Measurements from ENCODE around the gene ATP2B3. TPM values are rescaled to one million over a fixed set of nuclear protein-coding genes. Genes with fewer than 3 reads are reported as not detected.

Gene ATP2B3
- total RNA-seq, 4 donors from 2014 or later: 0.09 to 3.5 TPM; not detected in 2

GRCh38 chrX:153539171-153539978 lies 21.9 kb downstream of the ATP2B3 start:
- H3K4me1 ChIP-seq: no peaks in the 10 kb centered on the region
- no peak overlapping the region for H3K27ac ChIP-seq
- no peaks in the 10 kb centered on the region for H3K9me3 ChIP-seq
- no peak for TF ChIP-seq POLR2A (IDR thresholded peaks at IDR 0.05)
- TF ChIP-seq CTCF (IDR thresholded peaks at IDR 0.05): peak; percentile 51 to 73 (median 72)
- no peaks in the 10 kb centered on the region for H3K36me3 ChIP-seq
- intact Hi-C loops (cut with DNase I; ENCODE audit: low total_unique reads): no loop called here
- H3K4me3 ChIP-seq: no peak overlapping the region
- H3K27me3 ChIP-seq: no peaks in the 10 kb centered on the region
- peak; percentile 39 to 62 for DNase-seq

GRCh38 chrX:153539979-153540358 lies 22.5 kb downstream of the ATP2B3 start:
- H3K27ac ChIP-seq: no peak overlapping the region
- H3K9me3 ChIP-seq: no peaks in the 10 kb centered on the region
- intact Hi-C loops (cut with DNase I; ENCODE audit: low total_unique reads): no loop called here
- no peak overlapping the region for H3K4me3 ChIP-seq
- DNase-seq: no peak
- H3K27me3 ChIP-seq: no peaks in the 10 kb centered on the region
- no peaks in the 10 kb centered on the region for H3K4me1 ChIP-seq
- no peak for TF ChIP-seq POLR2A (IDR thresholded peaks at IDR 0.05)
- TF ChIP-seq CTCF (IDR thresholded peaks at IDR 0.05): no peak
- H3K36me3 ChIP-seq: no peaks in the 10 kb centered on the region

GRCh38 chrX:153544727-153545126 lies 27.3 kb downstream of the ATP2B3 start:
- Histone ChIP-seq H3K9me3 (no peaks in the 10 kb centered on the region), H3K27ac (no peak overlapping the region), H3K27me3 (no peaks in the 10 kb centered on the region), H3K36me3 (no peaks in the 10 kb centered on the region), H3K4me3 (no peak overlapping the region), H3K4me1 (no peaks in the 10 kb centered on the region)
- no peak for DNase-seq
- intact Hi-C loops (cut with DNase I; ENCODE audit: low total_unique reads): no loop called here
- no peak for TF ChIP-seq CTCF (IDR thresholded peaks at IDR 0.05)
- no peak for TF ChIP-seq POLR2A (IDR thresholded peaks at IDR 0.05)

- no peaks in the 10 kb centered on the region for H3K27me3 ChIP-seq
- TF ChIP-seq CTCF (IDR thresholded peaks at IDR 0.05) (no peak), POLR2A (IDR thresholded peaks at IDR 0.05) (no peak)
Measured at GRCh38 chrX:153546386-153546785, 28.9 kb downstream of the ATP2B3 start.

GRCh38 chrX:153547195-153547594 lies 29.8 kb downstream of the ATP2B3 start:
- Histone ChIP-seq H3K4me3 (no peak overlapping the region), H3K27ac (no peak overlapping the region), H3K27me3 (no peaks in the 10 kb centered on the region), H3K9me3 (no peaks in the 10 kb centered on the region), H3K36me3 (no peaks in the 10 kb centered on the region), H3K4me1 (no peaks in the 10 kb centered on the region)
- intact Hi-C loops (cut with DNase I; ENCODE audit: low total_unique reads): no loop called here
- no peak for DNase-seq
- TF ChIP-seq CTCF (IDR thresholded peaks at IDR 0.05): no peak
- TF ChIP-seq POLR2A (IDR thresholded peaks at IDR 0.05): no peak

More at GRCh38 chrX:153546386-153546785, 28.9 kb downstream of the ATP2B3 start:
- no peaks in the 10 kb centered on the region for H3K36me3 ChIP-seq
- no peak overlapping the region for H3K4me3 ChIP-seq
- DNase-seq: no peak
- intact Hi-C loops (cut with DNase I; ENCODE audit: low total_unique reads): no loop called here
- no peaks in the 10 kb centered on the region for H3K9me3 ChIP-seq
- H3K27ac ChIP-seq: no peak overlapping the region
- H3K4me1 ChIP-seq: no peaks in the 10 kb centered on the region
